Liver (tissue), 9 donors: ENCODE results near the gene SH3GL3. TPM values are rescaled to one million over a fixed set of nuclear protein-coding genes. Genes with fewer than 3 reads are reported as not detected.

Source experiments
- DNase-seq: peaks from one replicate; pipeline ENCODE4 v3.0.0-alpha.2; 2017; ENCODE audit warnings: low spot score
- H3K27ac ChIP-seq, 2 donors: one replicate each; pipeline ENCODE4 v1.7.0; 2013; ENCODE audit warnings: inconsistent platforms in 2 of 2, low read length in 2 of 2, control low read depth in 1 of 2, low read depth in 1 of 2, mild to moderate bottlenecking in 1 of 2
- H3K27me3 ChIP-seq, 4 donors: one replicate each; pipeline versions ENCODE4 v1.6.1 to v1.7.0; 2013; ENCODE audit warnings: low read length in 3 of 4, inconsistent platforms in 1 of 4, mild to moderate bottlenecking in 1 of 4, moderate library complexity in 1 of 4; ENCODE audit not compliant: control insufficient read depth in 4 of 4, insufficient read depth in 4 of 4
- H3K36me3 ChIP-seq, 4 donors: one replicate each; pipeline versions ENCODE4 v1.6.1 to v1.7.0; 2013; ENCODE audit warnings: low read length in 3 of 4, mild to moderate bottlenecking in 3 of 4, low read depth in 1 of 4, moderate library complexity in 1 of 4; ENCODE audit not compliant: control insufficient read depth in 4 of 4, insufficient read depth in 3 of 4
- H3K4me1 ChIP-seq, 4 donors: one replicate each; pipeline versions ENCODE4 v1.6.1 to v1.7.0; 2013; ENCODE audit warnings: low read length in 3 of 4, mild to moderate bottlenecking in 3 of 4, moderate library complexity in 1 of 4; ENCODE audit not compliant: control insufficient read depth in 4 of 4, insufficient read depth in 4 of 4
- H3K4me3 ChIP-seq, 3 donors: one replicate each; pipeline versions ENCODE4 v1.6.1 to v1.7.0; 2013; ENCODE audit warnings: low read length in 3 of 3, control low read depth in 1 of 3, low read depth in 1 of 3, mild to moderate bottlenecking in 1 of 3
- H3K9ac ChIP-seq, 2 donors: one replicate each; pipeline ENCODE4 v1.7.0; 2013; ENCODE audit warnings: low read length in 2 of 2, mild to moderate bottlenecking in 2 of 2, moderate library complexity in 2 of 2, control low read depth in 1 of 2, low read depth in 1 of 2
- H3K9me3 ChIP-seq, 4 donors: one replicate each; pipeline versions ENCODE4 v1.6.1 to v1.7.0; 2013; ENCODE audit warnings: low read length in 3 of 4; ENCODE audit not compliant: control insufficient read depth in 4 of 4
- FOXA1 ChIP-seq: IDR thresholded peaks from 2 replicates; pipeline ENCODE4 v1.6.1; 2016; ENCODE audit warnings: antibody characterized with exemption
- FOXA2 ChIP-seq: IDR thresholded peaks from 2 replicates; pipeline ENCODE4 v1.6.1; 2016; ENCODE audit warnings: antibody characterized with exemption
- GABPA ChIP-seq, 2 donors: IDR thresholded peaks in 1 of 2; conservative IDR thresholded peaks in 1 of 2; 2 replicates each; pipeline ENCODE4 v1.6.1; 2016; ENCODE audit warnings: antibody characterized with exemption in 2 of 2, mild to moderate bottlenecking in 1 of 2, moderate library complexity in 1 of 2
- HNF4A ChIP-seq, 2 donors: conservative IDR thresholded peaks; 2 replicates each; pipeline ENCODE4 v1.6.1; 2016; ENCODE audit warnings: antibody characterized with exemption in 2 of 2, mild to moderate bottlenecking in 2 of 2
- HNF4G ChIP-seq: IDR thresholded peaks from 2 replicates; pipeline ENCODE4 v1.6.1; 2016; ENCODE audit warnings: antibody characterized with exemption
- NR2F2 ChIP-seq: IDR thresholded peaks from 2 replicates; pipeline ENCODE4 v1.6.1; 2016; ENCODE audit warnings: antibody characterized with exemption
- RAD21 ChIP-seq, 2 donors: IDR thresholded peaks; 2 replicates each; pipeline ENCODE4 v1.6.1; 2016; ENCODE audit warnings: antibody characterized with exemption in 2 of 2, mild to moderate bottlenecking in 2 of 2
- TAF1 ChIP-seq: conservative IDR thresholded peaks from 2 replicates; pipeline ENCODE4 v1.6.1; 2016; ENCODE audit warnings: antibody characterized with exemption, mild to moderate bottlenecking
- YY1 ChIP-seq: IDR thresholded peaks from 2 replicates; pipeline ENCODE4 v1.6.1; 2016; ENCODE audit warnings: antibody characterized with exemption, mild to moderate bottlenecking
- WGBS: extraction: QIAGEN DNeasy Blood & Tissue Kit; methylation state at CpG from one replicate; pipeline ENCODE4 v1.1.7; 2013; 5-methylcytosine and 5-hydroxymethylcytosine counted together
- polyA plus RNA-seq, 2 donors: library from polyadenylated mRNA; stranded (reverse) in 1 of 2; unstranded in 1 of 2; fragments of 200-250 nt in 1 of 2; fragments of >200 nt in 1 of 2; fragmentation: Nextera tagmentation in 1 of 2; extraction: Ambion mirVana in 1 of 2; gene quantifications; one replicate each; pipeline versions ENCODE4 v1.2.1 to v1.2.3, GENCODE V29; 2013 to 2015
- total RNA-seq, 2 donors: library from RNA; depleted of rRNA; stranded (reverse); fragments of >200 nt; gene quantifications; one replicate each; pipeline ENCODE4 v1.2.3, GENCODE V29; 2014
- TF ChIP-seq, protein P1 (sequence below): IDR thresholded peaks from 2 replicates; pipeline ENCODE4 v1.6.1; 2016; ENCODE audit warnings: antibody characterized with exemption, mild to moderate bottlenecking
- TF ChIP-seq, protein P2 (sequence below): IDR thresholded peaks from 2 replicates; pipeline ENCODE4 v1.6.1; 2016; ENCODE audit warnings: antibody characterized with exemption
- TF ChIP-seq, protein P3 (sequence below): IDR thresholded peaks from 2 replicates; pipeline ENCODE4 v1.6.1; 2016; ENCODE audit warnings: antibody characterized with exemption
- TF ChIP-seq, protein P4 (sequence below): IDR thresholded peaks from 2 replicates; pipeline ENCODE4 v1.6.1; 2016; ENCODE audit warnings: antibody characterized with exemption
- TF ChIP-seq, protein P5 (sequence below): fragments of 150-350 bp; IDR thresholded peaks from 2 replicates; pipeline ENCODE4 v1.5.1; 2017; ENCODE audit warnings: improper control_type of control experiment, low read depth, low read length; ENCODE audit not compliant: missing input control
- donor health status: healthy.
- donor health status: healthy.
- donor health status: healthy.
- donor health status: healthy.
- donor health status: healthy.

Gene SH3GL3
- total and polyA plus RNA-seq, 4 donors = 0.23 TPM; not detected in 3

DNA sequence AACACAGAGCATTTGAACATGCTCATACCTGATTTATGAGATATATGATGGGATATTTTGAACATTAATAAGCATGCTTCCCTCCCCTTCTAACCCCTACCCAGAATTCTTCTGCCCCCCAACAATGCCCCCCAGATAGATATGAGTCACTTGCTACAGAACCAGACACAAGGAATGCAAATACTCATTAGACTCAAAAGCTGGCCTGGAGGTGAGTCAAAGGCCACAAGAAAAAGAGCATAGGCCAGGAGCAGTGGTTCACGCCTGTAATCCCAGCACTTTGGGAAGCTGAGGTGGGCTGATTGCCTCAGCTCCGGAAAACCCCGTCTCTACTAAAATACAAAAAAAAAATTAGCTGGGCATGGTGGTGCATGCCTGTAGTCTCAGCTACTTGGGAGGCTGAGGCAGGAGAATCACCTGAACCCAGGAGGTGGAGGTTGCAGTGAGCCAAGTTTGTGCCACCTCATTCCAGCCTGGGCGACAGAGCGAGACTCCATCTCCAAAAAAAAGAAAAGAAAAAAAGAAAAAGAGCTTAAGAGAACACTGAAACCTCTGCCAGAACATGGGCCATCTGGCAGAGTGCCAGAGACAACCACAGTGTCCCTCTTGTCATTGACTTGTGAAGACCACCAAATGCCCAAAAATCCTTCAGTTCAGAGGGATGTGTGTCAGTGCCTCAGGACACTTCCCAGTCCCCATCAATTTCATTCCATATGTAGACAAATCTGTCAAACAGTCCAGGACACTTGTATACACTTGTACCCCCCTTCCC is 3.9 kb upstream of the SH3GL3 start (continued):
- TF ChIP-seq, protein P1, sequence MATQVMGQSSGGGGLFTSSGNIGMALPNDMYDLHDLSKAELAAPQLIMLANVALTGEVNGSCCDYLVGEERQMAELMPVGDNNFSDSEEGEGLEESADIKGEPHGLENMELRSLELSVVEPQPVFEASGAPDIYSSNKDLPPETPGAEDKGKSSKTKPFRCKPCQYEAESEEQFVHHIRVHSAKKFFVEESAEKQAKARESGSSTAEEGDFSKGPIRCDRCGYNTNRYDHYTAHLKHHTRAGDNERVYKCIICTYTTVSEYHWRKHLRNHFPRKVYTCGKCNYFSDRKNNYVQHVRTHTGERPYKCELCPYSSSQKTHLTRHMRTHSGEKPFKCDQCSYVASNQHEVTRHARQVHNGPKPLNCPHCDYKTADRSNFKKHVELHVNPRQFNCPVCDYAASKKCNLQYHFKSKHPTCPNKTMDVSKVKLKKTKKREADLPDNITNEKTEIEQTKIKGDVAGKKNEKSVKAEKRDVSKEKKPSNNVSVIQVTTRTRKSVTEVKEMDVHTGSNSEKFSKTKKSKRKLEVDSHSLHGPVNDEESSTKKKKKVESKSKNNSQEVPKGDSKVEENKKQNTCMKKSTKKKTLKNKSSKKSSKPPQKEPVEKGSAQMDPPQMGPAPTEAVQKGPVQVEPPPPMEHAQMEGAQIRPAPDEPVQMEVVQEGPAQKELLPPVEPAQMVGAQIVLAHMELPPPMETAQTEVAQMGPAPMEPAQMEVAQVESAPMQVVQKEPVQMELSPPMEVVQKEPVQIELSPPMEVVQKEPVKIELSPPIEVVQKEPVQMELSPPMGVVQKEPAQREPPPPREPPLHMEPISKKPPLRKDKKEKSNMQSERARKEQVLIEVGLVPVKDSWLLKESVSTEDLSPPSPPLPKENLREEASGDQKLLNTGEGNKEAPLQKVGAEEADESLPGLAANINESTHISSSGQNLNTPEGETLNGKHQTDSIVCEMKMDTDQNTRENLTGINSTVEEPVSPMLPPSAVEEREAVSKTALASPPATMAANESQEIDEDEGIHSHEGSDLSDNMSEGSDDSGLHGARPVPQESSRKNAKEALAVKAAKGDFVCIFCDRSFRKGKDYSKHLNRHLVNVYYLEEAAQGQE = no peak

DNA sequence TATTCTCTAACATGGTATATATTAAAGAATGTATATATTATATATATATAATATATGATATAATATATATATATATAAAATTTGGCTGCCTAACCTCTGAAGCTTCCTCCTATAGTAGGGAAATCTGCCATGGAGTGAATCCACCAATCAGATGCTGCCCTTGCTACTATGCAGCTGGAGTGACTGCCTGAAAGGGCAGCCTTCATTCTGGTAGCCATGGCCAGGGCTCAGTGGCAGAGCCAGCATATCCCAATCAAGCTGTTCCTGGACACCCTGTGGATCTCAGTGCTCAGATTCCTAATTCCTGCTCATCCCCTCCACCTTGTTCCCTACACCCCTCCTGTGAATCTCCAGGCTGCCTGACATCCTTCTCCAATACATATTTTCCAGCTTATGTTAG is 2.2 kb upstream of the SH3GL3 start:
- H3K9ac ChIP-seq = no peak overlapping the region
- no peaks in the 10 kb centered on the region for H3K36me3 ChIP-seq
- H3K9me3 ChIP-seq = no peaks in the 10 kb centered on the region
- DNase-seq = no peak
- H3K4me1 ChIP-seq = peaks cover 0 to 13% (median 4%) of the 10 kb centered on the region in 4 donors
- H3K27me3 ChIP-seq = peaks cover 0 to 20% (median 7%) of the 10 kb centered on the region in 4 donors
- TF ChIP-seq NR2F2 = no peak
- TF ChIP-seq HNF4G = no peak
- TF ChIP-seq RAD21 (IDR thresholded peaks at IDR 0.05) = no peak
- TF ChIP-seq, protein P2, sequence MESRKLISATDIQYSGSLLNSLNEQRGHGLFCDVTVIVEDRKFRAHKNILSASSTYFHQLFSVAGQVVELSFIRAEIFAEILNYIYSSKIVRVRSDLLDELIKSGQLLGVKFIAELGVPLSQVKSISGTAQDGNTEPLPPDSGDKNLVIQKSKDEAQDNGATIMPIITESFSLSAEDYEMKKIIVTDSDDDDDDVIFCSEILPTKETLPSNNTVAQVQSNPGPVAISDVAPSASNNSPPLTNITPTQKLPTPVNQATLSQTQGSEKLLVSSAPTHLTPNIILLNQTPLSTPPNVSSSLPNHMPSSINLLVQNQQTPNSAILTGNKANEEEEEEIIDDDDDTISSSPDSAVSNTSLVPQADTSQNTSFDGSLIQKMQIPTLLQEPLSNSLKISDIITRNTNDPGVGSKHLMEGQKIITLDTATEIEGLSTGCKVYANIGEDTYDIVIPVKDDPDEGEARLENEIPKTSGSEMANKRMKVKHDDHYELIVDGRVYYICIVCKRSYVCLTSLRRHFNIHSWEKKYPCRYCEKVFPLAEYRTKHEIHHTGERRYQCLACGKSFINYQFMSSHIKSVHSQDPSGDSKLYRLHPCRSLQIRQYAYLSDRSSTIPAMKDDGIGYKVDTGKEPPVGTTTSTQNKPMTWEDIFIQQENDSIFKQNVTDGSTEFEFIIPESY = no peak
- H3K4me3 ChIP-seq = no peak overlapping the region
- no peak overlapping the region for H3K27ac ChIP-seq

DNA sequence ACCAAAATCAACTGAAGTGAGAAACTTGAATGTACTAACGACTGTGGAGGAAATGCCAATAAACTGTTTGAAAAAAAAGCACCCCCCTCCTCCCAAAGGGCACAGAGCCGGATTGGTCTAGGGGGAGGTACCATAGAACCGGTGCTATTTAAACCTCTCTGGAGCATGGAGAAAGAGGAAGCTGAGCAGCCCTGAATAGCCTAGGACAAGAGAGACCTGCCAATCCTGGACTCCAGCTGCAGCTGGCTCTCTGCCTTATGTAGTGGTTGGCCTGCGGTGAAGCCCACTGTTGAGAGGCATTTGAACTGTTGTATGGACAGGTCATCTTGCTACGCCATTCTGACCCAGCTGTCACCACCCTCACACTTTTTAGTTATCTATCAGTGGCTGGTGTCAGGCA is 1.5 kb upstream of the SH3GL3 start:
- Histone ChIP-seq H3K36me3 (no peaks in the 10 kb centered on the region), H3K9me3 (no peaks in the 10 kb centered on the region), H3K9ac (no peak overlapping the region), H3K4me3 (no peak overlapping the region), H3K4me1 (peaks cover 0 to 13% (median 4%) of the 10 kb centered on the region in 4 donors), H3K27ac (no peak overlapping the region), H3K27me3 (peaks cover 0 to 20% (median 7%) of the 10 kb centered on the region in 4 donors)
- TF ChIP-seq HNF4G (no peak), FOXA2 (no peak), GABPA (IDR thresholded peaks at IDR 0.05 in 1 of 2, conservative IDR thresholded peaks at IDR 0.05 in 1 of 2) (no peak), YY1 (no peak), HNF4A (conservative IDR thresholded peaks at IDR 0.05) (no peak), FOXA1 (no peak), NR2F2 (no peak), TAF1 (no peak)
- TF ChIP-seq, protein P3, sequence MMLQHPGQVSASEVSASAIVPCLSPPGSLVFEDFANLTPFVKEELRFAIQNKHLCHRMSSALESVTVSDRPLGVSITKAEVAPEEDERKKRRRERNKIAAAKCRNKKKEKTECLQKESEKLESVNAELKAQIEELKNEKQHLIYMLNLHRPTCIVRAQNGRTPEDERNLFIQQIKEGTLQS = no peak
- TF ChIP-seq, protein P1 = no peak
- TF ChIP-seq, protein P4, sequence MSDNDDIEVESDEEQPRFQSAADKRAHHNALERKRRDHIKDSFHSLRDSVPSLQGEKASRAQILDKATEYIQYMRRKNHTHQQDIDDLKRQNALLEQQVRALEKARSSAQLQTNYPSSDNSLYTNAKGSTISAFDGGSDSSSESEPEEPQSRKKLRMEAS = no peak
- TF ChIP-seq, protein P5, sequence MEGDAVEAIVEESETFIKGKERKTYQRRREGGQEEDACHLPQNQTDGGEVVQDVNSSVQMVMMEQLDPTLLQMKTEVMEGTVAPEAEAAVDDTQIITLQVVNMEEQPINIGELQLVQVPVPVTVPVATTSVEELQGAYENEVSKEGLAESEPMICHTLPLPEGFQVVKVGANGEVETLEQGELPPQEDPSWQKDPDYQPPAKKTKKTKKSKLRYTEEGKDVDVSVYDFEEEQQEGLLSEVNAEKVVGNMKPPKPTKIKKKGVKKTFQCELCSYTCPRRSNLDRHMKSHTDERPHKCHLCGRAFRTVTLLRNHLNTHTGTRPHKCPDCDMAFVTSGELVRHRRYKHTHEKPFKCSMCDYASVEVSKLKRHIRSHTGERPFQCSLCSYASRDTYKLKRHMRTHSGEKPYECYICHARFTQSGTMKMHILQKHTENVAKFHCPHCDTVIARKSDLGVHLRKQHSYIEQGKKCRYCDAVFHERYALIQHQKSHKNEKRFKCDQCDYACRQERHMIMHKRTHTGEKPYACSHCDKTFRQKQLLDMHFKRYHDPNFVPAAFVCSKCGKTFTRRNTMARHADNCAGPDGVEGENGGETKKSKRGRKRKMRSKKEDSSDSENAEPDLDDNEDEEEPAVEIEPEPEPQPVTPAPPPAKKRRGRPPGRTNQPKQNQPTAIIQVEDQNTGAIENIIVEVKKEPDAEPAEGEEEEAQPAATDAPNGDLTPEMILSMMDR = no peak
- TF ChIP-seq, protein P2 = no peak
- WGBS = 54% methylated on average over 5 of the region's 5 CpGs
- no peak for DNase-seq
